H1 (cell line): ENCODE results near the gene ATP7B.

Experiments used
- CTCF ChIP-seq, 3 experiments: IDR thresholded peaks; 1 replicate in 2 of 3; 2 replicates in 1 of 3; pipeline versions ENCODE4 v1.5.1 to v1.6.1; 2011; ENCODE audit warnings: low read length in 3 of 3, mild to moderate bottlenecking in 3 of 3, inconsistent platforms in 2 of 3, low read depth in 1 of 3, moderate library complexity in 1 of 3; ENCODE audit not compliant: insufficient read depth in 1 of 3; ENCODE audit errors: control extremely low read depth in 1 of 3
- EP300 ChIP-seq, 2 experiments: IDR thresholded peaks; 1 replicate in 1 of 2; 2 replicates in 1 of 2; pipeline ENCODE4 v1.6.1; 2011 to 2012; ENCODE audit warnings: low read depth in 2 of 2, low read length in 2 of 2, mild to moderate bottlenecking in 2 of 2, borderline replicate concordance in 1 of 2, inconsistent platforms in 1 of 2, moderate library complexity in 1 of 2
- POLR2AphosphoS5 ChIP-seq: IDR thresholded peaks from 2 replicates; pipeline ENCODE4 v1.6.1; 2011; ENCODE audit warnings: low read depth, low read length
- RBBP5 ChIP-seq: IDR thresholded peaks from 2 replicates; pipeline ENCODE4 v1.7.1; 2012; ENCODE audit warnings: low read depth, mild to moderate bottlenecking, inconsistent platforms, low read length, moderate library complexity, borderline replicate concordance

GRCh38 chr13:51931606-51932005 lies 79.6 kb downstream of the ATP7B start:
- TF ChIP-seq RBBP5 (no peak), CTCF (IDR thresholded peaks at IDR 0.05; ENCODE audit: control extremely low read depth in 1 of 3, insufficient read depth in 1 of 3, low read depth in 1 of 3, low read length in 3 of 3) (no peak), EP300 (IDR thresholded peaks at IDR 0.05; ENCODE audit: borderline replicate concordance in 1 of 2, low read depth in 2 of 2, low read length in 2 of 2) (no peak), POLR2AphosphoS5 (no peak)
